Measurements from ENCODE around the gene HNRNPUL1. TPM values are rescaled to one million over a fixed set of nuclear protein-coding genes. Genes with fewer than 3 reads are reported as not detected.

HNRNPUL1 gene
- total and polyA plus RNA-seq, 9 of the 15 experiments (the other 6 are each of a cell fraction or from before 2014, with no cell fraction given): 7.3 to 211 (median 85.0) TPM

GRCh38 chr19:41307090-41307875, 43.1 kb downstream of the HNRNPUL1 start:
- H3K27me3 ChIP-seq (ENCODE audit: control insufficient read depth in 2 of 2, insufficient read depth in 2 of 2, low read length in 2 of 2): no peaks in the 10 kb centered on the region
- ATAC-seq (no peak), FAIRE-seq (no peak), DNase-seq (ENCODE audit: extremely low read depth in 1 of 4, low spot score in 3 of 4) (no peak)
- CTCF ChIA-PET (ENCODE audit: low intra/inter-chr PET ratio): interaction anchor here (1.0 to 1.7 kb wide), 2 partner anchors 103 to 181 kb away, joined by 3 to 13 read pairs; no protein-coding TSS in a partner anchor
- 63% methylated on average over 8 of the region's 8 CpGs for WGBS (ENCODE audit: insufficient coverage, low coverage, missing lambda C conversion rate)
- intact Hi-C loops (cut with micrococcal nuclease) (loop anchor here (5.0 kb wide), 2 partner anchors 45 to 105 kb away; partner anchors contain the start of gene TGFB1), in situ Hi-C loops (cut with MboI) (loop anchor here (25.0 kb wide), 1 partner anchor 255 kb away; no protein-coding TSS in a partner anchor)
- no peak overlapping the region; the same call in 2 of the 3 replicates for H3K27ac ChIP-seq (ENCODE audit: extremely low read depth, low read depth, low read length)
- no peak for TF ChIP-seq USF2 (CRISPR knock-in tag; IDR thresholded peaks at IDR 0.05)
- TF ChIP-seq CBX2 (IDR thresholded peaks at IDR 0.05; ENCODE audit: insufficient read depth, low read length, poor library complexity, severe bottlenecking): no peak
- TSS peak; percentile 42 for BruUV-seq (replicated peaks)
- H3K36me3 ChIP-seq (ENCODE audit: control insufficient read depth, insufficient read depth, low read length): peaks cover 61% of the 10 kb centered on the region
- H3K4me3 ChIP-seq: no peak overlapping the region
- H4K20me1 ChIP-seq (replicated peaks; ENCODE audit: control insufficient read depth, insufficient read depth, low read length): peaks cover 7% of the 10 kb centered on the region; the same call in 1 of the 2 replicates
- H3K4me1 ChIP-seq (replicated peaks in 1 of 2; ENCODE audit: control insufficient read depth in 2 of 2, insufficient read depth in 2 of 2, low read length in 2 of 2): peaks cover 11 to 12% of the 10 kb centered on the region in 2 experiments; a peak in 4 of 5 replicates
- no peak overlapping the region for H3K4me2 ChIP-seq (ENCODE audit: insufficient read depth, low read length)
- H3K9me1 ChIP-seq (ENCODE audit: control insufficient read depth, insufficient read depth, low read length): no peaks in the 10 kb centered on the region
- POLR2A ChIA-PET: interaction anchor here (0.6 to 2.2 kb wide), 3 partner anchors 38 to 291 kb away, joined by 3 to 8 read pairs (median 3); partner anchors contain the start of gene HNRNPUL1
- no peak overlapping the region for H2AFZ ChIP-seq (ENCODE audit: low read depth, low read length)
- no peak overlapping the region for H3K9ac ChIP-seq (ENCODE audit: insufficient read depth in 1 of 2, low read depth in 2 of 2, low read length in 2 of 2)
- peaks cover 24% of the 10 kb centered on the region for H3K79me2 ChIP-seq (ENCODE audit: control insufficient read depth, insufficient read depth, low read length)
- no peaks in the 10 kb centered on the region for H3K9me3 ChIP-seq (replicated peaks; ENCODE audit: control insufficient read depth, insufficient read depth, low read depth, low read length)

All from K562 (cell line).